HEK293T (cell line): Measurements from ENCODE around the gene RGP1.

Experiments used
- ARNT ChIP-seq: fragments of 450-650 bp; IDR thresholded peaks from 2 replicates; pipeline ENCODE4 v1.6.1; 2017; ENCODE audit warnings: mild to moderate bottlenecking
- BHLHE40 ChIP-seq: fragments of 450-650 bp; IDR thresholded peaks from 2 replicates; pipeline ENCODE4 v1.6.1; 2016; ENCODE audit warnings: mild to moderate bottlenecking, moderate library complexity, borderline replicate concordance
- ELF4 ChIP-seq: fragments of 450-650 bp; IDR thresholded peaks from 2 replicates; pipeline ENCODE4 v1.6.1; 2017; ENCODE audit warnings: antibody characterized with exemption
- FOXA1 ChIP-seq: fragments of 450-650 bp; IDR thresholded peaks from 2 replicates; pipeline ENCODE4 v1.6.1; 2016; ENCODE audit warnings: mild to moderate bottlenecking
- HDGF ChIP-seq: fragments of 450-650 bp; IDR thresholded peaks from 2 replicates; pipeline ENCODE4 v1.6.1; 2017; ENCODE audit warnings: antibody characterized with exemption, borderline replicate concordance
- L3MBTL2 ChIP-seq: fragments of 450-650 bp; conservative IDR thresholded peaks from 2 replicates; pipeline ENCODE4 v1.6.1; 2016; ENCODE audit warnings: mild to moderate bottlenecking
- LEF1 ChIP-seq: fragments of 450-650 bp; IDR thresholded peaks from 2 replicates; pipeline ENCODE4 v1.6.1; 2017; ENCODE audit warnings: mild to moderate bottlenecking, borderline replicate concordance
- PKNOX1 ChIP-seq: fragments of 450-650 bp; IDR thresholded peaks from 2 replicates; pipeline ENCODE4 v1.6.1; 2016
- SP1 ChIP-seq: fragments of 450-650 bp; IDR thresholded peaks from 2 replicates; pipeline ENCODE4 v1.6.1; 2017
- SUZ12 ChIP-seq: fragments of 450-650 bp; IDR thresholded peaks from 2 replicates; pipeline ENCODE4 v1.6.1; 2016; ENCODE audit warnings: mild to moderate bottlenecking
- TARDBP ChIP-seq: fragments of 450-650 bp; IDR thresholded peaks from 2 replicates; pipeline ENCODE4 v1.6.1; 2016
- ZNF384 ChIP-seq: fragments of 450-650 bp; IDR thresholded peaks from 2 replicates; pipeline ENCODE4 v1.6.1; 2016

GRCh38 chr9:35798658-35799374, 49.7 kb downstream of the RGP1 start:
- TF ChIP-seq SUZ12 (no peak), HDGF (no peak), FOXA1 (no peak), BHLHE40 (no peak), PKNOX1 (no peak), ARNT (no peak), L3MBTL2 (no peak), LEF1 (no peak), SP1 (no peak), ZNF384 (no peak), TARDBP (no peak), ELF4 (no peak)
